Right atrium auricular region (tissue), 2 donors: ENCODE data around the gene VEGFD. TPM values are rescaled to one million over a fixed set of nuclear protein-coding genes. Genes with fewer than 3 reads are reported as not detected.

Experiments
- DNase-seq: peaks from one replicate; pipeline ENCODE4 v3.0.0-alpha.2; 2019; ENCODE audit warnings: low spot score
- H3K27ac ChIP-seq, 2 donors: fragments of 200-600 bp; sonication (generic); 1 replicate in 1 of 2; 2 replicates in 1 of 2; pipeline ENCODE4 v1.5.1; 2016 to 2019
- H3K27me3 ChIP-seq, 2 donors: fragments of 200-600 bp; sonication (generic); one replicate each; pipeline versions ENCODE4 v1.5.1 to v1.6.0; 2017 to 2019
- H3K36me3 ChIP-seq: fragments of 200-600 bp; sonication (generic); one replicate; pipeline ENCODE4 v1.5.1; 2016
- H3K4me1 ChIP-seq, 2 donors: fragments of 200-600 bp; sonication (generic); one replicate each; pipeline versions ENCODE4 v1.5.1 to v1.6.0; 2017 to 2019
- H3K4me3 ChIP-seq, 2 donors: fragments of 200-600 bp; sonication (generic); 1 replicate in 1 of 2; 2 replicates in 1 of 2; pipeline ENCODE4 v1.5.1; 2017 to 2019; ENCODE audit warnings: mild to moderate bottlenecking in 1 of 2, moderate library complexity in 1 of 2
- H3K9me3 ChIP-seq, 2 donors: fragments of 200-600 bp; sonication (generic); one replicate each; pipeline ENCODE4 v1.5.1; 2019
- total RNA-seq, 2 donors: library from RNA; depleted of rRNA; stranded (reverse); fragments of >200 nt; gene quantifications; one replicate each; pipeline ENCODE4 v1.1.0, GENCODE V29; 2016
- TF ChIP-seq, protein P1 (sequence below), 2 donors: fragments of 200-600 bp; sonication (generic); IDR thresholded peaks; one replicate each; pipeline ENCODE4 v1.5.1; 2019; ENCODE audit warnings: antibody characterized with exemption in 2 of 2

The VEGFD gene
- total RNA-seq, 2 donors from 2014 or later: 1.6 to 4.9 TPM

- H3K27ac ChIP-seq: no peak overlapping the region
Observed at GRCh38 chrX:15391850-15392249, 7.6 kb upstream of the VEGFD start.

GRCh38 chrX:15382813-15383212 lies 1.4 kb downstream of the VEGFD start:
- Histone ChIP-seq H3K4me1 (no peaks in the 10 kb centered on the region), H3K27me3 (no peaks in the 10 kb centered on the region)

More at GRCh38 chrX:15391850-15392249, 7.6 kb upstream of the VEGFD start:
- Histone ChIP-seq H3K4me3 (no peak overlapping the region), H3K36me3 (no peaks in the 10 kb centered on the region), H3K27me3 (no peaks in the 10 kb centered on the region), H3K9me3 (no peaks in the 10 kb centered on the region), H3K4me1 (no peaks in the 10 kb centered on the region)
- TF ChIP-seq, protein P1, sequence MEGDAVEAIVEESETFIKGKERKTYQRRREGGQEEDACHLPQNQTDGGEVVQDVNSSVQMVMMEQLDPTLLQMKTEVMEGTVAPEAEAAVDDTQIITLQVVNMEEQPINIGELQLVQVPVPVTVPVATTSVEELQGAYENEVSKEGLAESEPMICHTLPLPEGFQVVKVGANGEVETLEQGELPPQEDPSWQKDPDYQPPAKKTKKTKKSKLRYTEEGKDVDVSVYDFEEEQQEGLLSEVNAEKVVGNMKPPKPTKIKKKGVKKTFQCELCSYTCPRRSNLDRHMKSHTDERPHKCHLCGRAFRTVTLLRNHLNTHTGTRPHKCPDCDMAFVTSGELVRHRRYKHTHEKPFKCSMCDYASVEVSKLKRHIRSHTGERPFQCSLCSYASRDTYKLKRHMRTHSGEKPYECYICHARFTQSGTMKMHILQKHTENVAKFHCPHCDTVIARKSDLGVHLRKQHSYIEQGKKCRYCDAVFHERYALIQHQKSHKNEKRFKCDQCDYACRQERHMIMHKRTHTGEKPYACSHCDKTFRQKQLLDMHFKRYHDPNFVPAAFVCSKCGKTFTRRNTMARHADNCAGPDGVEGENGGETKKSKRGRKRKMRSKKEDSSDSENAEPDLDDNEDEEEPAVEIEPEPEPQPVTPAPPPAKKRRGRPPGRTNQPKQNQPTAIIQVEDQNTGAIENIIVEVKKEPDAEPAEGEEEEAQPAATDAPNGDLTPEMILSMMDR (IDR thresholded peaks at IDR 0.05): no peak
- DNase-seq: no peak

DNA sequence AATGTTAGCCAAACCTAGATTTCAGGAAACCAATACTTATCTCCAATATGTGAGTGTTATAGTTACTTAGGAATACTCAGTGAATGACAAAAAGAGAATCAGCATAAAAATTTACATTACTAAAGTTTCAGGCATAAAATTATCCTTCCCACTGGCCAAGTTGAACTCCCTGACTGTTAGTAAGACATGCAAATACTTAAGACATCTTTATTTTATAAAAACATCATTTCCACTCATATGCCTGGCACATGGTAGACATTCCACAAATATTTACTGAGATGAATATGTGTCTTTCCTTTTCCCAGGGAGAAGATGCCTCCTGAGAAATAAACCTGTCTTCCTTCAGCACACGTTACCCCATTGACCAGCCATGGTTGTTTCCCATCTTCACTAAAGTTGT lies 7.3 kb downstream of the VEGFD start:
- Histone ChIP-seq H3K27ac (no peak overlapping the region), H3K4me1 (no peaks in the 10 kb centered on the region), H3K4me3 (no peak overlapping the region), H3K9me3 (no peaks in the 10 kb centered on the region), H3K36me3 (no peaks in the 10 kb centered on the region), H3K27me3 (no peaks in the 10 kb centered on the region)
- TF ChIP-seq, protein P1 (IDR thresholded peaks at IDR 0.05): no peak
- DNase-seq: no peak

More at GRCh38 chrX:15382813-15383212, 1.4 kb downstream of the VEGFD start:
- Histone ChIP-seq H3K9me3 (no peaks in the 10 kb centered on the region), H3K4me3 (no peak overlapping the region), H3K27ac (no peak overlapping the region), H3K36me3 (no peaks in the 10 kb centered on the region)
- DNase-seq: no peak
- TF ChIP-seq, protein P1 (IDR thresholded peaks at IDR 0.05): no peak

- Histone ChIP-seq H3K4me1 (no peaks in the 10 kb centered on the region), H3K27ac (no peak overlapping the region), H3K36me3 (no peaks in the 10 kb centered on the region), H3K27me3 (no peaks in the 10 kb centered on the region), H3K4me3 (no peak overlapping the region), H3K9me3 (no peaks in the 10 kb centered on the region)
- no peak for DNase-seq
- TF ChIP-seq, protein P1 (IDR thresholded peaks at IDR 0.05): no peak
Observed at GRCh38 chrX:15373976-15374375, 10.2 kb downstream of the VEGFD start.

DNA sequence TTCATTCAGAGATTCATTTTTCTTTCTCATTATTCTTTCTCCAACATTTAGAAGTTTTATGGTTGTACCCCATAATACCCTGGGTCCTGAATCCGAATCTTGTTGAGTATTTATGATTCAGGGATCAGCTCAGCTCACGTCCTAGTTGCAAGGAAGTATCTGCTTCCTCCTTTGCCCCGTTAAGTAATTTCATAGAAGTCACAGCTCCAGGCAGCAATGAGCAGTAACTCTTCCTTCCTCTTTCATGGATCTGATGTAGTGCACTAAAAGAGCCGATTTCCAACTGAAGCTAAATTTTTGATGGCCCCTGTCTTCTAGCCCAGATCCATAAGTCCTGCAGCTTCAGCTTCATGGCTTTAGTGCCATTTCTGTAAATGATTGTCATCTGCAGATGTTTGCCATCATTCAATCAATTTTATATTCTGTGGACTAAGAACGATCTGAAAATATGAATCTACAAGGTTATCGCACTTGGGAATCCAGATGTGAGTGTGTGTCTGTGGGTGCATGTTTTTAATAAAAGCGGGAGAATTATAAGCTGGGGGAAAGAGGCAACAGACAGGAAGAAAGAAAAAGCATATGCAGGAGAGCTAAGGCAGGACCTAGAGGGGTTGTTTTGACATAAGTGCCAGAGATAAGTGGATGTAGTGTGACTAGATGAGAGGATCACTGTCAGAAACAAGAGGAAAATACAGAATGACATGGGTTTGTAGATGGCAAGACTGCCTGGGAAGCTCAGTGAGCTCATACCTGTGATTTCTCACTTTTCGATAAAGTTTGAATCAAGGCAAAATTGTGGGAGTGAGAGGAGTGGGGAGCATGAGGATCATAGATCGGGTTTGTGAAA lies 17.5 kb downstream of the VEGFD start:
- Histone ChIP-seq H3K4me1 (no peaks in the 10 kb centered on the region), H3K4me3 (no peak overlapping the region), H3K9me3 (no peaks in the 10 kb centered on the region), H3K36me3 (no peaks in the 10 kb centered on the region), H3K27ac (no peak overlapping the region), H3K27me3 (no peaks in the 10 kb centered on the region)
- no peak for DNase-seq
- TF ChIP-seq, protein P1 (IDR thresholded peaks at IDR 0.05): no peak
